ENCODE data around the gene ASCC3. TPM values are rescaled to one million over a fixed set of nuclear protein-coding genes. Genes with fewer than 3 reads are reported as not detected.
"Not testable (repeated sequence)": the region's sequence is repeated elsewhere in the genome, so short reads cannot be mapped to it uniquely, and the experiment has no call there.

ASCC3 gene
- total RNA-seq, 1 donor from 2014 or later = 59.3 TPM

DNA sequence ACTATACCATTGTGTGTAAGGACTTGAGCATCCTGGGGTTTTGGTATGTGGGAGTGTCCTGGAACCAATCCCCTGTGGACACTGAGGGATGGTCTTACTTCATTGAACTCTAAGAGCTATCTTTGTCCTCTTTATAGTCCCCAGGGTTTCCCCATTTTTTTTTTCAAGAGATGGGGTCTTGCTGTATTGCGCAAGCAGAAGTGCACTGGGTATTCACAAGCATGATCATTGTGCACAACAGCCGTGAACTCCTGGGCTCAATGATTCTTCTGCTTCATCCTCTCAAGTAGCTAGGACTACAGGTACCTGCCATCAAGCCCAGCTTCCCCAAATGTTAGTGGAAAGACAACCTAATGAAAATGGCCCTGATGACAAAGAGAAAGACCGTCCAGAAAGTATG is 2.2 kb upstream of the ASCC3 start:
- DNase-seq (ENCODE audit: low read depth) = no peak

DNA sequence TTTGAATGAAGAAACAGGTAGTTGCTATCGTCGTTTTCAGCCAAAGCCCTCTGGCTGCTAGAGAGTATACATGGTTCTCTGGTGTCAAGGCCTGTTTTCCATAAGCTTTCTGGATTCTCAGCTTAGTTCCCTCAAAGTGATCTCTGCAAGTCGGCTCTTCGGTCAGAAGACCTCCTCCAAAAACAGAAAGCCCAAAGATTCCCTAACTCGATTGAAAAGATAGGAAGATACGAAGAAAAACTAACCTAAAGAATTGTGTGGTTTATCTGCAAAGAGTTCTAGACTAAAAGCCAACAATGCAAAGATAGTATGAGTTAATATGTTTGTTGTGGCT is 545 bp upstream of the ASCC3 start:
- no peak for DNase-seq (ENCODE audit: low read depth)

- no peak for DNase-seq (ENCODE audit: low read depth)
Observed at GRCh38 chr6:100880149-100880852, 828 bp downstream of the ASCC3 start.

GRCh38 chr6:100879317-100879716 is 1.8 kb downstream of the ASCC3 start:
- DNase-seq (ENCODE audit: low read depth) = no peak

GRCh38 chr6:100877851-100878250 is 3.3 kb downstream of the ASCC3 start:
- DNase-seq (ENCODE audit: low read depth) = no peak

DNA sequence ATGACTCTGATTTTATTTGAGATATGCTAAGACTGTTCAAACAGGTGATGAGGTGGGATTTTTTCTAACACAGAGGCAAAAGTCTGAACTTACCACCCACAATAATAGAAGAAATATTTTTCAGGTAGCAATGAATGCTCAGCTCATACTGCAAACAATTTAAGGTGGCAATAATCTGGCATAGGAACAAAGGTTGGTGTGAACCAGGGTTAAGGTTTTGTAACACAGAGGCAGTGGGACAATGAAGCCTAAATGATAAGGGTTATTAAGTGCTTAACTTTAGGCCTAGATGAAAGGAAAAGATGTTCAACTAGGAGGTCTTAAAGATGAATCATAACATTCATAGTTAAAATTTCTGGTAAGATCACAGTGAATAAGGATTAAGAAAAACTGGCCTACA is 4.9 kb downstream of the ASCC3 start:
- DNase-seq (ENCODE audit: low read depth) = no peak

DNA sequence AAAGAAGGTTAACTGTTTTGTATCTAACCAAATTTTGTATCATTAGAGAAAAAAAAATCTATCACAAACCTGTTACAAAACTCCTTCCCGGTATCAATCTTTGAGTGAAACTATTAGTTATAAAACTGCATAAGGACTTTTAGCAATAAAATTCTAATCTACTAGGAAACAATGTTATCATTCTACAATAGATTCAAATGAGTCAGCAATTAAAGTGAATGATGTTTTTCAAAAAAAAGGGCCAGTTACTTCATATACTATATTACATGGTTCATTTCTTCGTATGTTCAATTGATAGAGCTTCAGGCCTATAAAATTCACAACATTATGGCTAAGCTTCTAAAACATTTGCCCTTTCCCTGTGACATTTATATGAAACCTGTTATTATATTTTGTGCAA is 15.6 kb downstream of the ASCC3 start:
- no peak for DNase-seq (ENCODE audit: low read depth)

DNA sequence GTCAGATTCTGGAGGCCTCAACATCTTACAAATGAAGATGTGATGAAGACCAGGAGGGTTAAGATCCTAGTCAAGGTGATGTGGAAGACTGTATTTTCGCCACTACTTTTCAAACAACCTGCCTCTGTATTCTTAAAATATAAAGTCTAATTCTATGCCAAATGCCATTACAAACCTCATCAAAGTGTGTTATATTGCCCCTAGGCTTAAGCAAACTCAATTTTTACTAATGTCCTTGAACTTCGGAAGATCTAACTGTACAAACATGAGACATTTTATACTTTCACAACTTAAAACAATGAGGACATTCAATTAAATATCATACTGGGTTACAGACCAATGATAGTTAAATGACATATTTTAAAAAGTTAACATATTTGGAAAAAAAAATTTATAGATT is 19.1 kb downstream of the ASCC3 start:
- DNase-seq (ENCODE audit: low read depth) = no peak

DNA sequence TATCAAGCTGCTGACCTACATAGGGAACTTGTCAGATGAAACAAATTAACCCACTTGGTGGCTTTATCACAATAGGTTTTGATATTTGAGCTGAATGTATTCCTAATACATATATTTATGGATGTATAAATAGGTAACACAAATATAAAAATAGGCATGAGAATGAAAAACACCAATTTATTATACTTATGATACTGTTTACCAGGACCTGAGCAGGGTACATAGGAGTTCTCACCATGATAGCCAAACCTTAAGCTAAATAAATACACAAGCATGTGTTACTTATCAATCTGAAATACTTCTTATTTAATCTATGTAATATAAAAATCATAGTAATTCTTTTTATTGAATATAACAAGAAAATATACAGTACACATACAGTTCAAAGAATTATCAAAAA is 25.0 kb downstream of the ASCC3 start:
- DNase-seq (ENCODE audit: low read depth) = no peak

DNA sequence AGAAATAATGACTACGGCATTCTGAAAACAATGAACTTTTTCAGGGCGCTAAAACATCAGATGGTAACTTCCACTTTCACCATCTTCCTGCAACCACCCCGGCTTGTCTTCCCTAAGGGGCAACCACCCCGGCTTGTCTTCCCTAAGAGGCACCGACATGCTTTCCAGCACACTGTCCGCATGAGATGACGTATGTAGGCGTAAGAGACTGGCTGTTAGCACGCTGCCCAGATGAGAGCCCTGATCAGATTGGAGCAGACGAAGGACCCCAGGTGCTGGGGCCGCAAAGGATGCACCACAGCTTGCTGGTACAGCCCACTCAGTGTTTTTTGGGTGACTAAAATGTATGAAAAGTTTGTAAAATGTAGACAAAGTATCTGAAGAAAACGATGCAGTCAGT is 29.3 kb downstream of the ASCC3 start:
- DNase-seq (ENCODE audit: low read depth) = no peak

GRCh38 chr6:100850174-100850573 is 31.0 kb downstream of the ASCC3 start:
- no peak for DNase-seq (ENCODE audit: low read depth)

DNA sequence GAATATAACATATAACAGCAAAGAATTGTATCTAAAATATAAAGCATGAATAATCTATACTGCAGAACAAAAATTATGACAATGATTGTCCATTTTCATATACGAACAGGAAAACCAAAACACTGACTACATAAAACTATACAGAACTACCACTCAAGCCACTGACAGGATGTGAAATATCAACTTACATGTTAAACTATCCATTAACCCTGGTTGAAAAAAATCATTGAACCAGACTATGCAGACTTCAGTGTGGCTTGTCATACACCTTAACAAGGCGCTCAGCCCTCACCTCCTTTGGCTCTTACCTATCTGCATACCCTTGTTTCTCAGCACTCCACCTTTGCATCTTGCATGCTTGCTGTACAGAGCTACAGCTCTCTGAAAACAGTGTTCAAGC is 34.9 kb downstream of the ASCC3 start:
- DNase-seq (ENCODE audit: low read depth) = no peak

DNA sequence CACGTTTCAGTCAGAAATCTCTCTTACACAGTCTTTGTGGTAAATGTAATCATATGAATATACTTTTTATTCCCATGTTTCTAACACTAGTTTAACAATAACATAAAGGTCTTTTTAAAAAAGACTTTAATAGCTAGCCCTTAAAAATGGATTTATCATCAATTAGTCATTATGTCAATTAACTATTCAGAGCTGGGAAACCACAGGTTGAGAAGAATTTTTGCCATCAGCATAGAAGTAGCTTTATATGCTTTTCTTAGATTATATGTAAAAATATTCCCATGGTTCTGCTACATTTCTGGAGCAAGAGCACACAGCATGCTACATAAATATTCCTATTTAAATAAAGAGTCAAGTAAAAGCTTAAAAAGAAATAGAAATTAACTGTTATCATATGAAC is 35.5 kb downstream of the ASCC3 start:
- no peak for DNase-seq (ENCODE audit: low read depth)

GRCh38 chr6:100839419-100839818 is 41.7 kb downstream of the ASCC3 start:
- DNase-seq (ENCODE audit: low read depth) = no peak

- DNase-seq (ENCODE audit: low read depth) = no peak
Observed at GRCh38 chr6:100838011-100838410, 43.1 kb downstream of the ASCC3 start.

- no peak for DNase-seq (ENCODE audit: low read depth)
Observed at GRCh38 chr6:100833972-100834574, 47.1 kb downstream of the ASCC3 start.

- DNase-seq (ENCODE audit: low read depth) = not testable (repeated sequence)
Observed at GRCh38 chr6:100829077-100829595, 52.0 kb downstream of the ASCC3 start.

- DNase-seq (ENCODE audit: low read depth) = peak; percentile 44
Observed at GRCh38 chr6:100823041-100823440, 58.1 kb downstream of the ASCC3 start.

DNA sequence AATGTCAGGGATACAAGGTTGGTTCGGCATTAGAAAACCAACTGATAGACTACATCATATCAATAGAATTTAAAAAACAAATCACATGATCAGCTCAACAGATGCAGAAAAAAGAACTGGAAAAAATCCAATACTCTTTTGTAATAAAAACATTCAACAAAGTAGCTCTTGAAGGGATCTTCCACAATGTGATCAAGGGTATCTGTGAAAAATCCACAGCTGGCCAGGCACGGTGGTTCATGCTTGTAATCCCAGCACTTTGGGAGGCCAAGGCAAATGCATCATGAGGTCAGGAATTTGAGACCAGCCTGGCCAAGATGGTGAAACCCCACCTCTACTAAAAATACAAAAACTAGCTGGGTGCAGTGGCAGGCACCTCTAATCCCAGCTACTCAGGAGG is 63.1 kb downstream of the ASCC3 start:
- peak; percentile 11 for DNase-seq (ENCODE audit: low read depth)

DNA sequence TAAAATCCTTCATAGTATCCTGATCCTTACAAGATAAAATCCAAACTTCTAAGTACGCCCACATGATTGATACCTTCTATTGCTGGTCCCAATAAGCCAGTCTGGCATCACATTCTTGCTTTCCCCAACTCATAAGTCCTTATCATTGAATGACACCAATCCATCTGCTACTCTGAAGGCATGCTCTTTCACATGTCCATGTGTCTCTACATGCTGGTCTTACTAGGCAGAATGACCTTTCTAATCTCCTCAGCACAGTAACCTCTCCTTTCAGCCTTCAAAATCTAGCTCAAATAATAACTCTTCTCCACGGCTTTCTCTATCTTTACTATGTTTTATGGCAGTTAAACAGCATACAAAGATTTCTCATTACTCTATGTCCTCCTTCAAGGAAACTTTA is 71.1 kb downstream of the ASCC3 start:
- no peak for DNase-seq (ENCODE audit: low read depth)

- no peak for DNase-seq (ENCODE audit: low read depth)
Observed at GRCh38 chr6:100809346-100809745, 71.8 kb downstream of the ASCC3 start.

GRCh38 chr6:100808638-100809275 is 72.4 kb downstream of the ASCC3 start:
- no peak for DNase-seq (ENCODE audit: low read depth)

DNA sequence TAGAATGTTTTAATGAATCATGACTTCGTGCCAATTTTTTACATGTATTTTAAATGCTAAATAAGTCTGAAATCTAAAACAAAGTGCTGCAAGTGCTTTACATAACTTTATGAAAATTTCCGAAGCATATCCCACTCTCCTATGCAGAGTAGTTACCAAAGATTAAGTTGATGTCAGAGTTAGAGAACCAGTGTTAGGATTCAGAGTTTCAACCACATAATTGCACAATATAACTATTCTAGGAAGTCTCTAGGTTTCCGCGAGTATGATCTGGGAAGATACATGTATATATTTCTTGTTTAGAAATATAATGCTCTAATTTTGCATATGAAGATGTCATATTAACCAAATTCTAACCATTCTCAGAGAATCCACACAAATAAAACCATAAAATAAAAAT is 74.8 kb downstream of the ASCC3 start:
- DNase-seq (ENCODE audit: low read depth) = no peak

Measured in myocyte (in vitro differentiated cells).